Measurements from ENCODE around the gene NDUFAF2.

Gene NDUFAF2

DNA sequence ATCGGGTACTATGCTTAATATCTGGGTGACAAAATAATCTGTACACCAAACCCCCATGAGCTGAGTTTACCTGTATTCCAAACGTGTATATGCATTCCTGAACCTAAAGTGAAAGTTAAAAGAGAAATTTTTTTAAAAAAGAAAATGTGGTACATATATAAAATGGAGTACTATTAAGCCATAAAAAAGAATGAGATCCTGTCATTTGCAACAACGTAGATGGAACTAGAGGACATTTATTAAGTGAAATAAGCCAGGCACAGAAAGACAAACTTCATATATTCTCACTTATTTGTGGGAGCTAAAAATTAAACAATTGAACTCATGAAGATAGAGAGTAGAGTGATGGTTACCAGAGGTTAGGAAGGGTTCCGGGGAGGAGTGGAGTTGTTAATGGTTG is 44.8 kb downstream of the NDUFAF2 start:
- TF ChIP-seq, protein P1, sequence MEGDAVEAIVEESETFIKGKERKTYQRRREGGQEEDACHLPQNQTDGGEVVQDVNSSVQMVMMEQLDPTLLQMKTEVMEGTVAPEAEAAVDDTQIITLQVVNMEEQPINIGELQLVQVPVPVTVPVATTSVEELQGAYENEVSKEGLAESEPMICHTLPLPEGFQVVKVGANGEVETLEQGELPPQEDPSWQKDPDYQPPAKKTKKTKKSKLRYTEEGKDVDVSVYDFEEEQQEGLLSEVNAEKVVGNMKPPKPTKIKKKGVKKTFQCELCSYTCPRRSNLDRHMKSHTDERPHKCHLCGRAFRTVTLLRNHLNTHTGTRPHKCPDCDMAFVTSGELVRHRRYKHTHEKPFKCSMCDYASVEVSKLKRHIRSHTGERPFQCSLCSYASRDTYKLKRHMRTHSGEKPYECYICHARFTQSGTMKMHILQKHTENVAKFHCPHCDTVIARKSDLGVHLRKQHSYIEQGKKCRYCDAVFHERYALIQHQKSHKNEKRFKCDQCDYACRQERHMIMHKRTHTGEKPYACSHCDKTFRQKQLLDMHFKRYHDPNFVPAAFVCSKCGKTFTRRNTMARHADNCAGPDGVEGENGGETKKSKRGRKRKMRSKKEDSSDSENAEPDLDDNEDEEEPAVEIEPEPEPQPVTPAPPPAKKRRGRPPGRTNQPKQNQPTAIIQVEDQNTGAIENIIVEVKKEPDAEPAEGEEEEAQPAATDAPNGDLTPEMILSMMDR (IDR thresholded peaks at IDR 0.05; ENCODE audit: low read length, missing control alignments) = no peak
- no peak overlapping the region for H3K4me3 ChIP-seq (replicated peaks; ENCODE audit: low read depth, low read length)
- DNase-seq (ENCODE audit: low read depth) = no peak

DNA sequence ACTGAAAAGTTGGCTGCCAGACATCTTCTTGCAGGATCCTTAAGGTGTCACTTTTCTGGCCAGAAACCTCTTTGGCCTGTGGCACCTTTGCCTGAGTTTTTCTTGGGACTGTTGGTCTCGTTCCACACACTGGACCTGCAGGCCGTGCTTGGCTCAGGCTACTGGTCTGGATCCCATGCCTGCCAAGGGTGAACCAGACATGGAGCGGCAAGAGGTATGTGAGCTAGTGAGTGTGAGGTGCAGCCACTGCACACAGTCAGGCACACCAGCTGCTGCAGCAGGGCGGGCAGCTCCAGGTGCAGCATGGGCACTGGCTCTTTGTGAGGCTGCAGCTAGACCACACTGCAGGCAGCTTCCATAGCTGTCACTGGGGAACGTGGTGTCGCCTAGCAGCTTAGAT is 47.9 kb downstream of the NDUFAF2 start:
- TF ChIP-seq, protein P1 (IDR thresholded peaks at IDR 0.05; ENCODE audit: low read length, missing control alignments) = no peak
- DNase-seq (ENCODE audit: low read depth) = no peak
- no peak overlapping the region for H3K4me3 ChIP-seq (replicated peaks; ENCODE audit: low read depth, low read length)

DNA sequence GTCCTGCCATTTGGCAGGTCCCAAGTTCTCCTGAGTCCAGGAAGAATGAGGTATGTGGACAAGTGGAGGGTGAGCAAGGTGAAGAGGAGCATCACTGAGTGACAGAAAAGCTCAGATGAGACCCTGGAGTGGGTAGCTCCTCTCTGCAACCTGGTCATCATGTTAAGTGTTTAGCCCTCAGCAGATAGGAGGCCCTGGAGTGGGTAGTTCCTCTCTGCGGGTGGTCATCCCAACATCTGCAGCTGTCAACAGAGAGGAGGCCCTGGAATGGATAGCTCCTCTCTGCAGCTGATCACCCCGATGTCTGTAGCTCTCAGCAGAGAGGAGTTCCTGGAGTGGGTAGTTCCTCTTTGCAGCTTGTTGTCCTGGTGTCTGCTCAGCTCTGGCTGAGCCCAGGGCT is 48.4 kb downstream of the NDUFAF2 start:
- no peak overlapping the region for H3K4me3 ChIP-seq (replicated peaks; ENCODE audit: low read depth, low read length)
- TF ChIP-seq, protein P1 (IDR thresholded peaks at IDR 0.05; ENCODE audit: low read length, missing control alignments) = no peak
- no peak for DNase-seq (ENCODE audit: low read depth)

DNA sequence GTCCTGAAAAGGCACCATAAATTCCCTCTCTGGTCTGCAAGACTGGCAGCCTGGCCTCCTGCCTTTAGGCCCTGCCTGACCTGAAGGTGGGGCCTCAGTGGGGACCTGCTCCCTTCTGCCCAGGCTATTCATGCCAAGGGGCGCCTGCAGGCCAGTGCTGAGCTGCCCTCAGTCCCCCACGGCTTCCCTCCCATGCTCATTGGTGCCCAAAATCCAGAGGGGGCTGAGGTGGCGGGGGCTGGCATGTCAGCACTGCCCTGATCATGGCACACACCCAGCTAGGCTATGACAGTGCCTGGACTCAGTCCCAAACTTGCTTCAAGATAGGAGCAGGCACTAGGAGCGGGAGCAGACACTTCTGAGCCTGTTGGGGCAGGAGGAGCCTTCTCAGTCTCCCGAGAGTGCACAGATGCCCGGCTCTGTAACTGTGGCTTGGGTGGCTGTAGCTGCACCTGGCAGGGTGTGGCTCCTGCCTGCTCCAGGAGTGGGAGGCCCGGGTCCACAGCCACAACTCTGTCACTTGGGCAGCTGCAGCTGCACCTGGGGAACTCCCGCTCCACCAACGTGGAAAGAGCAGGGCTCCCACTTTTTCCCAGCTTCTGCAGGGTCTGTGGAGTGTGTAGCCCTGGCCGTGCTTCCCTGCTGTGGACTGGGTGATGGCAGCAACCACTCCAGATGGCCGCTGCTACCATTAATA is 49.0 kb downstream of the NDUFAF2 start:
- no peak overlapping the region for H3K4me3 ChIP-seq (replicated peaks; ENCODE audit: low read depth, low read length)
- TF ChIP-seq, protein P1 (IDR thresholded peaks at IDR 0.05; ENCODE audit: low read length, missing control alignments) = no peak
- no peak for DNase-seq (ENCODE audit: low read depth)

DNA sequence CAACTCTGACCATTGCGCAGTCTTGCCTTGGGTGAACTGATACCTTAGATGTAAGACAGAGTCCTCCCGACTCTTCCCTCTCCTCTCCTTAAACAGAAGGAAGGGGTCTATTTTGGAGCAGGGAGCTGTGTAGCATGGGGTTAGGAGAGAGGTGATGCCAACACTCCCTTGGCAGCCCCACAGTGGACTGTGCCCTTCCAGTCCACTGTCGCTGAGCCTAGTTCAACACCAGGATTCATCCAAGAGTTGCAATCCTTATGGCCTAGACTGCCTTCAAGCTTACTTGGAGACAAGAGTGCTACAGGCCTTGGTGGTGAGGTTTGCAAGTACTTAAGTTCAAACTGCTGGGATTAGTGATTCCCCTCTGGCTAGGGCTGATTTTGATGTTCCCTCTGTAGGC is 51.4 kb downstream of the NDUFAF2 start:
- TF ChIP-seq, protein P1 (IDR thresholded peaks at IDR 0.05; ENCODE audit: low read length, missing control alignments) = no peak
- H3K4me3 ChIP-seq (replicated peaks; ENCODE audit: low read depth, low read length) = no peak overlapping the region
- no peak for DNase-seq (ENCODE audit: low read depth)

DNA sequence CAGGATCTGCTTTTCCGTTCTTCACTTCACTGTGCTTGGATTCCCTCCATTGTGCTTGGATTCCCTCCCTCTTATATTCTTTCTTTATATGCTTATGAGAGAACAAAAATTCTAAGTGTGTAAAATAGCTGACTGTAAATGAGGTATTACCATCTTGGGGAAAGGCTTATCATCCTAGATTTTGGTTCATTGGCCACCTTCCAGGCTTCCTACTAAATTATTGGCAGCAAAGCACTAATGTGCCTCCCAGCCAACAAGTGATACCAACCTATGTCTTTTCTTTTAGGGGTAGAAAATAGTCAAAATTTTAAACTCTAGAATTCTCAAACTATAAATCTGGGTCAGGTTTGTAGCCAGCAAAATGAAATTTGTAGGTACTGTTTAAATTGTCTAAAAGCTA is 52.7 kb downstream of the NDUFAF2 start:
- TF ChIP-seq, protein P1 (IDR thresholded peaks at IDR 0.05; ENCODE audit: low read length, missing control alignments) = no peak

DNA sequence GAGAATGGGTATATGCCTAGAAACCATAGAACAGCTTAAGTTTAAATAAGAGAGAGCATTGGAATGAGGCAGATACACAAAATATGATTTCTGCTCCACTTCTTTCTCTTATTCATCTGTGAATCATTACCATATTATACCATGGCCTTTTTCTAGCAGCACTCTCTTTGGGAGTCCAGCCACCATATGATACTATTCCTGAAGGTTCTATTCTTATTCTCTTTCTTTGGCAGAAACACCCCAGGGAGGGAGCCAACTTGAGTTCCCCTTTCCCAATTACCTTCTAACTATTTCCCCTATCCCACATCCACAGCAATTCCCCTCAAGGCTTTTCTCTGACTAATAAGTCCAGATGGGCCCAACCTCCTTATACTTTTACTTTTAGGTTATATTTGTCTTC is 55.9 kb downstream of the NDUFAF2 start:
- no peak for DNase-seq (ENCODE audit: low read depth)
- TF ChIP-seq, protein P1 (IDR thresholded peaks at IDR 0.05; ENCODE audit: low read length, missing control alignments) = no peak
- no peak overlapping the region for H3K4me3 ChIP-seq (replicated peaks; ENCODE audit: low read depth, low read length)

More for the DNA sequence above, 52.7 kb downstream of the NDUFAF2 start:
- no peak for DNase-seq (ENCODE audit: low read depth)
- H3K4me3 ChIP-seq (replicated peaks; ENCODE audit: low read depth, low read length) = no peak overlapping the region
